Mucosa of stomach (tissue), 1 donor: ENCODE data around the gene THOP1.

Source experiments
- H3K27me3 ChIP-seq: one replicate; pipeline ENCODE4 v1.7.0; 2013; ENCODE audit warnings: mild to moderate bottlenecking, low read length; ENCODE audit not compliant: control insufficient read depth, insufficient read depth
- H3K36me3 ChIP-seq: one replicate; pipeline ENCODE4 v1.7.0; 2013; ENCODE audit warnings: low read length; ENCODE audit not compliant: control insufficient read depth, insufficient read depth
- H3K4me1 ChIP-seq: one replicate; pipeline ENCODE4 v1.7.0; 2013; ENCODE audit warnings: mild to moderate bottlenecking, low read length; ENCODE audit not compliant: control insufficient read depth, insufficient read depth
- H3K4me3 ChIP-seq: one replicate; pipeline ENCODE4 v1.7.0; 2013; ENCODE audit warnings: low read length
- H3K9ac ChIP-seq: one replicate; pipeline ENCODE4 v1.7.0; 2013; ENCODE audit warnings: mild to moderate bottlenecking, low read length, moderate library complexity
- H3K9me3 ChIP-seq: one replicate; pipeline ENCODE4 v1.7.0; 2013; ENCODE audit warnings: mild to moderate bottlenecking, low read length, moderate library complexity; ENCODE audit not compliant: control insufficient read depth
- donor health status: Pancreatic carcinoma.

THOP1 gene

GRCh38 chr19:2777952-2778683 lies 7.2 kb upstream of the THOP1 start:
- no peaks in the 10 kb centered on the region for H3K27me3 ChIP-seq
- no peaks in the 10 kb centered on the region for H3K36me3 ChIP-seq
- no peak overlapping the region for H3K4me3 ChIP-seq
- H3K4me1 ChIP-seq: peaks cover 14% of the 10 kb centered on the region
- no peak overlapping the region for H3K9ac ChIP-seq
- no peaks in the 10 kb centered on the region for H3K9me3 ChIP-seq

- H3K27me3 ChIP-seq: no peaks in the 10 kb centered on the region
- H3K36me3 ChIP-seq: no peaks in the 10 kb centered on the region
- H3K4me3 ChIP-seq: no peak overlapping the region
- no peaks in the 10 kb centered on the region for H3K9me3 ChIP-seq
- H3K9ac ChIP-seq: no peak overlapping the region
- H3K4me1 ChIP-seq: peaks cover 14% of the 10 kb centered on the region
These were observed 6.1 kb upstream of the THOP1 start for GRCh38 chr19:2779121-2779740.

DNA sequence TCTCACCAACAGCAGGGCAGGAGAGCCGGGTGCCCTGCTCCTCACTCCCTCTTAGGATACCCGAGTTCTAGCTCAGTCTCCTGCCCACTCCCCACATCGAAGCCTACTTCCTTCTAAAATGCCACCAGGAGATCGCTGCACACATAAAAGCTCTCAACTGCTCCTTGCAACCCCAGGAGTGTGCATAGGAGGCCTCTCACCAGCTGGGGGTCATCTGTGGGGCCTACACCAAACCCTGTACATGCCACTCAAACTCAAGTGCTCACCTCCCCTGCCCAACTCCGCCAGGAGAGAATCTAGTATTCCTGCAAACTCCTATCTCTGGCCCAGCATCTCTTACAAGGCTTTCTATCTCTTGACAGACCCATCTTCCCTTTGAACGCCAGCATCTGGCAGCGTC lies 5.0 kb upstream of the THOP1 start:
- Histone ChIP-seq H3K27me3 (no peaks in the 10 kb centered on the region), H3K36me3 (no peaks in the 10 kb centered on the region), H3K9ac (no peak overlapping the region), H3K9me3 (no peaks in the 10 kb centered on the region), H3K4me3 (no peak overlapping the region), H3K4me1 (peaks cover 18% of the 10 kb centered on the region)

DNA sequence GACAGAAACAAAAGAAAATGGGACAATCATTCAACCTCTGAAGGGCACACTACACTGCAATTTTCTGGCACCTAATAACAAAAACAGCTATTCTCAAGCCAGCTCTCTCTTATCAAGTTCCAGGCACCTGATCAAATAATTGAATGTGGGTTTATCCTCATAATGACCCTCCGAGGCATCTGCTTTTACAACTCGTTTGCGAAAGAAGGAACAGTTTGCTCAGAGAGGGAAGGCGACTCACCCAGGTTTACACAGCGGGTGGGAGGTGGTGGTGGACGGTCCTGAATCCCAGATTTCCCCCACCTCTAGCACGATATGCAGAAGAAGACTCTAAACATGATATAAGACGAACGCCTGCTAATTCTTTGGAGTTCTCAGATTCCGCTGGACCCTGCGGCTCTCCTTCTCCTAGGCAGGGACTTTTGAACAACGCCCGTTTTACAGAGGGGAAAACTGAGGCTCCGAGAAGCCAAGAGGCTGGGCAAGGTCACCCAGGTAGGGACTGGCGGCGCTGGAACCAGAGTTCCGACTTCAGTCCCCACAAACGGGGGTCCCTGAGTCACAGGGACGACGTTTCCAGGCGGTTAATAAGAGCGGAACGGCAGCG lies 2.9 kb upstream of the THOP1 start:
- Histone ChIP-seq H3K9ac (peak overlapping the region; percentile 97), H3K4me3 (peak overlapping the region; percentile 99), H3K9me3 (no peaks in the 10 kb centered on the region), H3K27me3 (no peaks in the 10 kb centered on the region), H3K4me1 (peaks cover 24% of the 10 kb centered on the region), H3K36me3 (no peaks in the 10 kb centered on the region)

- Histone ChIP-seq H3K9me3 (no peaks in the 10 kb centered on the region), H3K36me3 (no peaks in the 10 kb centered on the region), H3K4me1 (peaks cover 24% of the 10 kb centered on the region), H3K4me3 (peak within 1 kb of the TSS; percentile 99), H3K9ac (peak within 1 kb of the TSS; percentile 97), H3K27me3 (no peaks in the 10 kb centered on the region)
These were observed 2.1 kb upstream of the THOP1 start, which contains the start of gene SGTA for GRCh38 chr19:2782936-2783780. Gene SGTA (minus strand): TSS chr19:2783273. CDS start chr19:2769068, 14,205 bp downstream.

GRCh38 chr19:2783781-2784145 lies 1.5 kb upstream of the THOP1 start:
- H3K36me3 ChIP-seq: no peaks in the 10 kb centered on the region
- H3K9ac ChIP-seq: no peak overlapping the region
- no peaks in the 10 kb centered on the region for H3K9me3 ChIP-seq
- peaks cover 24% of the 10 kb centered on the region for H3K4me1 ChIP-seq
- H3K4me3 ChIP-seq: no peak overlapping the region
- H3K27me3 ChIP-seq: no peaks in the 10 kb centered on the region

- Histone ChIP-seq H3K36me3 (no peaks in the 10 kb centered on the region), H3K4me3 (no peak overlapping the region), H3K4me1 (peaks cover 15% of the 10 kb centered on the region), H3K27me3 (no peaks in the 10 kb centered on the region), H3K9ac (no peak overlapping the region), H3K9me3 (no peaks in the 10 kb centered on the region)
These were observed 1.8 kb downstream of the THOP1 start for GRCh38 chr19:2787115-2787514.

DNA sequence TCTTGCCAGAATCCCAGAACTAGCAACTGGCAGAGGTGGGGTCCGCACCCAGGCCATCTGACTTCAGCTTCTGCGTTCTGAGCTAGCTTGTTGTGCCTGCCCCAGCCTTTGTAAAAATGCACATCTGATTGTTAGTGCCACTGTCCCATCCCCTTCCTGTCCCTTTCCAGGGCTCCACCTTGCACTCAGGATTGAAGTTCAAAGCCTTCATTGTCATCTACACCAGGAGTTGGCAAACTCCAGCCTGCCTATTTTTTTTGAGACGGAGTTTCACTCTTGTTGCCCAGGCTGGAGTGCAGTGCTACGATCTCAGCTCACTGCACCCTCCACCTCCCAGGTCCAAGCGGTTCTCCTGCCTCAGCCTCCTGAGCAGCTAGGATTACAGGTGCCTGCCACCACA lies 2.9 kb downstream of the THOP1 start:
- Histone ChIP-seq H3K27me3 (no peaks in the 10 kb centered on the region), H3K9ac (no peak overlapping the region), H3K36me3 (no peaks in the 10 kb centered on the region), H3K9me3 (no peaks in the 10 kb centered on the region), H3K4me1 (peaks cover 11% of the 10 kb centered on the region), H3K4me3 (no peak overlapping the region)

- no peak overlapping the region for H3K9ac ChIP-seq
- no peaks in the 10 kb centered on the region for H3K9me3 ChIP-seq
- no peak overlapping the region for H3K4me3 ChIP-seq
- H3K4me1 ChIP-seq: peaks cover 6% of the 10 kb centered on the region
- no peaks in the 10 kb centered on the region for H3K27me3 ChIP-seq
- H3K36me3 ChIP-seq: no peaks in the 10 kb centered on the region
These were observed 4.9 kb downstream of the THOP1 start for GRCh38 chr19:2790194-2790556.

DNA sequence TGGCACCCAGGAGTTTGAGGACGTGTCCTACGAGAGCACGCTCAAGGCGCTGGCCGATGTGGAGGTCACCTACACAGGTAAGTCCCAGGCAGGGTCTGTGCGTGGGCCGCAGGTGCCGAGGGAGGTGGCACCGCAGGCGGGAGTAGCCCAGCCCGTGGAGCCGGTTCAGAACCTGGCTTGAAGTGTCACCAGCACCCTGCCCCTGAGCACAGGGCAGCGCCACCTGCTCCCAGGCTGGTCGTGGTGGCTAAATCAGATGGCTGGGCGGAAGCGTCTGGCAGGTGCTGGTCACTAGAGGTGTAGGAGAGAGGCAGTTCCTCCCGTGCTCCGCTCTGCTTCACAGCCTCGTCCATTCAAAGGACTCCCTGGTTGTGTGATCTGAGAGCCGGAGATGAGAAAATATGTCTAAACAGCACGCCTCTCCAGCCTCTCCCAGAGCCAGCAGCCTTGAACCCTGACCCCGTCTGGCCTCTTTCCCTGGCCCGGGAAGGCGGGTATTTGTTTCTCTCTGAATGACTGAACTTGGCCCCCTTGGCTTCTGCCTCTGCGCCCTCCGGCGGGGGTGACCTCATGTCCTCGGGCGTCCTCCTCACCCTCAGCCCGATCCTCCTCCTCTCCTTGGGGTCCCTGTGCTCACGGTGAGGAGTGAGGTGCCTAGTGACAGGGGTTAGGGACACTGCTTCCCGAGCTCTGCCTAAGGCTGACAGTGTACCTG lies 5.4 kb downstream of the THOP1 start:
- Histone ChIP-seq H3K9me3 (no peaks in the 10 kb centered on the region), H3K4me1 (peaks cover 6% of the 10 kb centered on the region), H3K9ac (no peak overlapping the region), H3K4me3 (no peak overlapping the region), H3K27me3 (no peaks in the 10 kb centered on the region), H3K36me3 (no peaks in the 10 kb centered on the region)

GRCh38 chr19:2791440-2791839 lies 6.1 kb downstream of the THOP1 start:
- Histone ChIP-seq H3K27me3 (no peaks in the 10 kb centered on the region), H3K9me3 (no peaks in the 10 kb centered on the region), H3K9ac (no peak overlapping the region), H3K4me3 (no peak overlapping the region), H3K4me1 (peaks cover under 1% of the 10 kb centered on the region), H3K36me3 (no peaks in the 10 kb centered on the region)
